Spleen (tissue), 11 donors: ENCODE results near the gene C1QTNF12. TPM values are rescaled to one million over a fixed set of nuclear protein-coding genes. Genes with fewer than 3 reads are reported as not detected.

Experiments used
- DNase-seq: peaks from one replicate; pipeline ENCODE4 v3.0.0-alpha.2; 2020
- H3K27ac ChIP-seq, 8 donors: fragments of 200-600 bp; sonication (generic) in 7 of 8; 1 replicate in 4 of 8; 2 replicates in 4 of 8; pipeline versions ENCODE4 v1.5.0 to v1.8.0; 2016 to 2021; ENCODE audit warnings: inconsistent platforms in 4 of 8, mild to moderate bottlenecking in 4 of 8, moderate library complexity in 1 of 8
- H3K27me3 ChIP-seq, 7 donors: fragments of 200-600 bp; sonication (generic) in 6 of 7; replicated peaks in 1 of 7; 1 replicate in 4 of 7; 2 replicates in 3 of 7; pipeline versions ENCODE4 v1.5.0 to v1.8.0; 2016 to 2021; ENCODE audit warnings: inconsistent platforms in 3 of 7, mild to moderate bottlenecking in 1 of 7
- H3K36me3 ChIP-seq, 6 donors: fragments of 200-600 bp; sonication (generic) in 5 of 6; 1 replicate in 4 of 6; 2 replicates in 2 of 6; pipeline versions ENCODE4 v1.5.0 to v1.8.0; 2016 to 2021; ENCODE audit warnings: inconsistent platforms in 2 of 6
- H3K4me1 ChIP-seq, 6 donors: fragments of 200-600 bp; sonication (generic) in 5 of 6; 1 replicate in 3 of 6; 2 replicates in 3 of 6; pipeline versions ENCODE4 v1.5.0 to v1.8.0; 2016 to 2021; ENCODE audit warnings: inconsistent platforms in 3 of 6
- H3K4me3 ChIP-seq, 8 donors: fragments of 200-600 bp; sonication (generic) in 7 of 8; 1 replicate in 4 of 8; 2 replicates in 4 of 8; pipeline versions ENCODE4 v1.5.0 to v1.8.0; 2016 to 2021; ENCODE audit warnings: inconsistent platforms in 4 of 8, mild to moderate bottlenecking in 4 of 8, moderate library complexity in 2 of 8
- H3K9me3 ChIP-seq, 8 donors: fragments of 200-600 bp; sonication (generic) in 7 of 8; 1 replicate in 4 of 8; 2 replicates in 4 of 8; pipeline versions ENCODE4 v1.5.0 to v1.8.0; 2016 to 2021; ENCODE audit warnings: inconsistent platforms in 4 of 8
- POLR2A ChIP-seq, 3 donors: fragments of 450-650 bp; IDR thresholded peaks; one replicate each; pipeline ENCODE4 v1.5.1; 2017; ENCODE audit warnings: antibody characterized with exemption in 3 of 3, mild to moderate bottlenecking in 1 of 3
- POLR2AphosphoS5 ChIP-seq, 3 donors: sonication (generic); formaldehyde crosslinking; IDR thresholded peaks; one replicate each; pipeline ENCODE4 v1.5.1; 2017; ENCODE audit warnings: antibody characterized with exemption in 3 of 3
- WGBS, 5 donors: extraction: QIAGEN DNeasy Blood & Tissue Kit in 3 of 5; methylation state at CpG; one replicate each; pipeline versions ENCODE4 v1.1.5 to v1.1.7; 2013 to 2018; 5-methylcytosine and 5-hydroxymethylcytosine counted together
- intact Hi-C: fragments of 100-400 bp; cut with DNase I; formaldehyde crosslinking; loops from one replicate; pipeline ENCODE4 v1.15.0; 2023; ENCODE audit warnings: low total_unique reads
- polyA plus RNA-seq, 3 donors: library from polyadenylated mRNA; stranded (reverse); fragments of 200-250 nt; gene quantifications; one replicate each; pipeline ENCODE4 v1.2.1, GENCODE V29; 2013
- total RNA-seq, 7 donors: library from RNA; depleted of rRNA in 3 of 7; stranded (reverse); fragments of >200 nt in 3 of 7; fragmentation: NEBNext Ultra II Directional in 4 of 7; extraction: Animal tissue kit (Norgen Biotek cat#: 25700) in 4 of 7; gene quantifications; one replicate each; pipeline versions ENCODE4 v1.1.0 to v1.2.1, GENCODE V29; 2016 to 2021
- TF ChIP-seq, protein P1 (sequence below), 11 experiments: fragments of 200-600 bp in 7 of 11; fragments of 450-650 bp in 4 of 11; sonication (generic) in 4 of 11; IDR thresholded peaks in 8 of 11; conservative IDR thresholded peaks in 3 of 11; 1 replicate in 7 of 11; 2 replicates in 4 of 11; pipeline versions ENCODE4 v1.4.0 to v1.8.0; 2016 to 2021; ENCODE audit warnings: antibody characterized with exemption in 11 of 11, inconsistent platforms in 4 of 11, mild to moderate bottlenecking in 1 of 11
- donor health status: healthy with polysubstance abuse.
- donor health status: DM: no; HTN: no; CAD: no; lungs with moderate emphysema.
- donor health status: DM: no; HTN: no; CAD: no.
- donor health status: Bipolar disorder and iron deficiency.
- donor health status: healthy.
- donor health status: DM: no; HTN: no; CAD: no.
- donor health status: DM: yes; HTN: yes; CAD: no.

Gene C1QTNF12
- total and polyA plus RNA-seq, 10 donors, result 0.87 to 5.5 (median 1.4) TPM; not detected in 3

DNA sequence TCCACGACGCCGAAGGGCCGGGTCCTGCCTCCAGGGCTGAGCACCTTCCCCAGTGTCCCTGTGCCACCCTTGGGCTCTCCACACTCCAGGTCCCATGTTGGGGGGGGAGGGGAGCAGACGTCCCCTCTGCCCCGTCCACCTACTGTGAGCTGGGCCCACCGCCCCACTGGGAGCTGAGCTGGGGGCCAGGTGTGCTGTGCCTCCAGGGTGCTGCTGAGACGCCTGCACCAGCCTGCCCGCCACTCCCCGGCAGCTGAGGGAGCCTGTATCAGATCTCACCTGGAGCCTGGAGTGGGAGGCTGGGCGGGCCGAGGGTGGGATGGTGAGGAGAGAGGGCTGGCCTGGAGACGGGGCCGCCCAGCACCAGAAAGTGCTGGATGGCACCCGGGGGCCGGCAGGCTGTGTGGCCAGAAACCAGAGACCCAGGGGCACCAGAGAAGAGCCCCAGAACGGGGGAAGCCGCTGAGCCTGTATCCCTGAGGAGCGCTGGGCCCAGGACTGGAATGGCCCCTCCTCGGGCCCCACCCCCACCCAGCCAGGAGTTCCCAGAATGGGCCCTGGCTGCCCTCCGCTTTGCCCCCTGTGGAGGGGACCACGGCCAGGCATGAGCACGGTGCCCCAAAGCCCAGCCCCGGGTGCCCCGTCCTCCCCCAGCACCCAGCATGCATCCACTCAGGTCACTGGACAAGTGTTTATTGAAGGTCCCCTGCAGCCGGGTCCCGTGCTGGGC lies 43.5 kb downstream of the C1QTNF12 start:
- Histone ChIP-seq H3K27me3 (peaks cover 0 to 80% (median 34%) of the 10 kb centered on the region in 7 donors), H3K4me1 (peaks cover 22 to 58% (median 40%) of the 10 kb centered on the region in 6 donors), H3K36me3 (no peaks in the 10 kb centered on the region), H3K9me3 (no peaks in the 10 kb centered on the region), H3K4me3 (no peak overlapping the region), H3K27ac (no peak overlapping the region)
- peak; percentile 73 for DNase-seq
- TF ChIP-seq POLR2A (IDR thresholded peaks at IDR 0.05) (no peak), POLR2AphosphoS5 (IDR thresholded peaks at IDR 0.05) (no peak)
- TF ChIP-seq, protein P1, sequence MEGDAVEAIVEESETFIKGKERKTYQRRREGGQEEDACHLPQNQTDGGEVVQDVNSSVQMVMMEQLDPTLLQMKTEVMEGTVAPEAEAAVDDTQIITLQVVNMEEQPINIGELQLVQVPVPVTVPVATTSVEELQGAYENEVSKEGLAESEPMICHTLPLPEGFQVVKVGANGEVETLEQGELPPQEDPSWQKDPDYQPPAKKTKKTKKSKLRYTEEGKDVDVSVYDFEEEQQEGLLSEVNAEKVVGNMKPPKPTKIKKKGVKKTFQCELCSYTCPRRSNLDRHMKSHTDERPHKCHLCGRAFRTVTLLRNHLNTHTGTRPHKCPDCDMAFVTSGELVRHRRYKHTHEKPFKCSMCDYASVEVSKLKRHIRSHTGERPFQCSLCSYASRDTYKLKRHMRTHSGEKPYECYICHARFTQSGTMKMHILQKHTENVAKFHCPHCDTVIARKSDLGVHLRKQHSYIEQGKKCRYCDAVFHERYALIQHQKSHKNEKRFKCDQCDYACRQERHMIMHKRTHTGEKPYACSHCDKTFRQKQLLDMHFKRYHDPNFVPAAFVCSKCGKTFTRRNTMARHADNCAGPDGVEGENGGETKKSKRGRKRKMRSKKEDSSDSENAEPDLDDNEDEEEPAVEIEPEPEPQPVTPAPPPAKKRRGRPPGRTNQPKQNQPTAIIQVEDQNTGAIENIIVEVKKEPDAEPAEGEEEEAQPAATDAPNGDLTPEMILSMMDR (IDR thresholded peaks at IDR 0.05 in 8 of 11, conservative IDR thresholded peaks at IDR 0.05 in 3 of 11), result no peak
- intact Hi-C loops, result no loop called here
- WGBS, 5 donors, result 84 to 91% (median 85%) methylated on average over 15 to 27 of the region's 27 CpGs

DNA sequence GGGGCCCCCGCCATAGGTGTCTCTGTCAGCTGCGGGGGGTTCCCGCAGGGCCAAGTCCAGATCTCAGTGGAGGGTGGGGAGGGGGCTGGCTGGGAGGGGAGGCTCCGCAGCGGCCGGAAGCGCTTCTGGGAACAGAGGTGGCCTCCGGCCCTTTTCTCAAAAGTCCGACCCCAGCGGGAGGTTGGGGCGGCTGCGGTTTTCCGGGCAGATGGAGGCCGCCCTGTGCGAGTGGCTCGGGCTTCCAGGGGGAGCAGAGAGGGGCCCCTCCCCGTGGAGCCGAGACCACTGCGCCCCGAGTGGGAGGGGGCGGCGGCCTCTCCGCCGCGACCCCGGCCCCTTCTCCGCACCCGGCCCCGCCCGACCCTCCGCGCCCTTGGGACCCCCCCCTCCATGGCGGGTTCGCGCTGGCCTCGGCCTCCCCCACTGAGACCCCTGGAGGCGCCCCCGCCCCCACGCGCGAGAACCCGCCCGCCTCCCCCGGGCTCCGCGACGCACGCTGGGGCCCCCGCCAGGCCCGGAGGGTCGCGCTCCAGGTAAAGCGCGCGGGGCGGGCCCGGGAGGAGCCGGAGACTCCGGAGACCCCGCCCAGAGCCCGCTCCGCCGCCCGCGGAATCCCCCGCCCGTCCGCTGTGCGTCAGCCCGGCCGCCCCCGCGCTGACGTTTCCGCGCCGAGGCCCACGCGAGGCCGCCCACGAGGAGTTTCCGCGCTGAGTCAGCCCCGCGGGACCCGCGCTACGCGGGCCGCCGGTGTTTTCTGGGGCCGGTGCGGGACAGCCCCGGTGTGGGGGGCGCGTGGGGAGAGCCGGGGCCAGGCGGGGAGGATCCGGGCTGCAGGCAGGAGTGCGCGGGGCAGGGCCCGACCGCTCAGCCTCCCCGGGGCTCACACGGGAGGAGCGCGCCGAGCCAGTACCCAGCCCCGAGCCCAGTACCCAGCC lies 45.4 kb downstream of the C1QTNF12 start:
- Histone ChIP-seq H3K36me3 (no peaks in the 10 kb centered on the region), H3K27ac (peak overlapping the region in 5 of 8 donors; percentile 33 to 82 (median 71)), H3K9me3 (no peaks in the 10 kb centered on the region), H3K4me1 (peaks cover 7 to 39% (median 22%) of the 10 kb centered on the region in 6 donors), H3K4me3 (peak overlapping the region in 7 of 8 donors; percentile 38 to 73 (median 43)), H3K27me3 (peaks cover 0 to 61% (median 16%) of the 10 kb centered on the region in 7 donors)
- TF ChIP-seq POLR2AphosphoS5 (IDR thresholded peaks at IDR 0.05), result peak; percentile 50 to 73 (median 63)
- TF ChIP-seq, protein P1 (IDR thresholded peaks at IDR 0.05 in 8 of 11, conservative IDR thresholded peaks at IDR 0.05 in 3 of 11), result no peak
- peak; percentile 91 for DNase-seq
- intact Hi-C loops, result no loop called here
- WGBS, 5 donors, result 1 to 5% (median 1%) methylated on average over 10 to 109 of the region's 109 CpGs

DNA sequence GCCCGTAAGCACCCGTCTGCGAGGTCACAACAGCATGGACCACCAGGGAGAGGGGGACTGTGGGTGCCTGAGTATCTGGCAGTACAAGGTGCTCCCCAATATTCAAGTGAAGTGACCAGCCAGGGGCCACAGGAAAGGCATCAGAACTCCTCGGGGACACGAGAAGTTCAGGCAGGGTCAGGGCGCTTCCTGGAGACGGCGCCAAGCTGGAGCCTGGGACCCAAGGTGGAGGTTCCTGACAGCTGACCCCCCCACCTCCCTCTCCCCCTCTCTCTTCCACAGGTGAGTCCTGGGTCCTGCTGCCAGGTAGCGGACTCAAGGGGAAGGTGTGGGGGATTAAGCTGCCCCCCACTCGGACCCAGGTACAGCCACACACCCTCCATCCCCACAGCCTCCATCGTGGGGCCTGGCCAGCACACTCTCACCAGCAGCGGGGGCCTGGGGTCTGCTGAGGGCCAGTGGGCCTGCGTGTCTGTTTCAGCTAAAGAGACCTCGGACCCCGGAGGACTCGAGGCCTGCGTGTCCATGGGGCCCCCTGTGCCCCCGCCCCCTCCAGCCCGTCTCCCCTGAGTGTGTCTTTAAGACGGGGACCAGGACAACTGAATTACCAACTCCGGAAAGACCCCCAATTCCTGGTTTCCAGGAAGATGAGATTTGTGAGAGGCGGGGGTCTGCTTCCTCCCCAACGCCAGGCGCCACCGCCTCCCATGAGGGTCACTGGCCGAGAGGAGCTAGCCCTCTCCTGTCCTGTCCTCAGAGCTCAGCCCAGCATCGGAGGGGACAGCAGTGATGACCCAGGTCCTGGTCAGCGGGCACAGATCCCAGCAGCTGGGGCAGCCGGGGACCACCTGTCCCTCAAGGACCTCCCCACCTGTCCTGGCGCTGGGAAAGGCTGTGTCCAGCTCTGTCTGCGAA lies 46.3 kb downstream of the C1QTNF12 start:
- peak overlapping the region in 5 of 8 donors; percentile 38 to 73 (median 43) for H3K4me3 ChIP-seq
- intact Hi-C loops, result no loop called here
- peak overlapping the region in 3 of 8 donors; percentile 71 to 82 (median 73) for H3K27ac ChIP-seq
- H3K36me3 ChIP-seq, result no peaks in the 10 kb centered on the region
- 60 to 75% (median 67%) methylated on average over 11 to 31 of the region's 31 CpGs for WGBS, 5 donors
- H3K9me3 ChIP-seq, result peaks cover 0 to 7% (median 3%) of the 10 kb centered on the region in 8 donors
- H3K27me3 ChIP-seq, result peaks cover 0 to 52% (median 7%) of the 10 kb centered on the region in 7 donors
- H3K4me1 ChIP-seq, result peaks cover 3 to 30% (median 12%) of the 10 kb centered on the region in 6 donors
- peak; percentile 75 for DNase-seq
- TF ChIP-seq POLR2A (IDR thresholded peaks at IDR 0.05) (no peak), POLR2AphosphoS5 (IDR thresholded peaks at IDR 0.05) (no peak)
- TF ChIP-seq, protein P1 (IDR thresholded peaks at IDR 0.05 in 8 of 11, conservative IDR thresholded peaks at IDR 0.05 in 3 of 11), result no peak
